Neural crest cell (in vitro differentiated cells): ENCODE data around the gene OBSCN. TPM values are rescaled to one million over a fixed set of nuclear protein-coding genes. Genes with fewer than 3 reads are reported as not detected.

Experiments used
- DNase-seq: peaks from one replicate; pipeline ENCODE4 v3.0.0; 2021; ENCODE audit warnings: low read depth, mixed read lengths, low spot score
- H3K27ac Mint-ChIP-seq: one replicate; pipeline ENCODE4 v1.8.0; 2021; ENCODE audit warnings: mild to moderate bottlenecking, mixed read lengths; ENCODE audit not compliant: unreplicated experiment
- H3K27me3 Mint-ChIP-seq: 2 replicates; pipeline ENCODE4 v1.8.0; 2021; ENCODE audit warnings: low read depth, mild to moderate bottlenecking, mixed read lengths
- H3K36me3 Mint-ChIP-seq: 2 replicates; pipeline ENCODE4 v1.8.0; 2021; ENCODE audit warnings: low read depth, mild to moderate bottlenecking, mixed read lengths
- H3K4me1 Mint-ChIP-seq: 2 replicates; pipeline ENCODE4 v1.8.0; 2021; ENCODE audit warnings: mixed read lengths
- H3K4me3 Mint-ChIP-seq: one replicate; pipeline ENCODE4 v1.8.0; 2021; ENCODE audit warnings: mild to moderate bottlenecking, mixed read lengths
- H3K9me3 Mint-ChIP-seq: 2 replicates; pipeline ENCODE4 v1.8.0; 2021; ENCODE audit warnings: mixed read lengths
- total RNA-seq: library from RNA; stranded (reverse); gene quantifications from 2 replicates; pipeline ENCODE4 v1.2.1, GENCODE V29; 2021
- TF ChIP-seq, protein P1 (sequence below): fragments of 200-600 bp; sonication (generic); conservative IDR thresholded peaks from 2 replicates; pipeline ENCODE4 v1.5.0; 2021; ENCODE audit warnings: antibody characterized with exemption, mild to moderate bottlenecking

Gene OBSCN
- total RNA-seq, 1 donor from 2014 or later = 40.1 TPM

DNA sequence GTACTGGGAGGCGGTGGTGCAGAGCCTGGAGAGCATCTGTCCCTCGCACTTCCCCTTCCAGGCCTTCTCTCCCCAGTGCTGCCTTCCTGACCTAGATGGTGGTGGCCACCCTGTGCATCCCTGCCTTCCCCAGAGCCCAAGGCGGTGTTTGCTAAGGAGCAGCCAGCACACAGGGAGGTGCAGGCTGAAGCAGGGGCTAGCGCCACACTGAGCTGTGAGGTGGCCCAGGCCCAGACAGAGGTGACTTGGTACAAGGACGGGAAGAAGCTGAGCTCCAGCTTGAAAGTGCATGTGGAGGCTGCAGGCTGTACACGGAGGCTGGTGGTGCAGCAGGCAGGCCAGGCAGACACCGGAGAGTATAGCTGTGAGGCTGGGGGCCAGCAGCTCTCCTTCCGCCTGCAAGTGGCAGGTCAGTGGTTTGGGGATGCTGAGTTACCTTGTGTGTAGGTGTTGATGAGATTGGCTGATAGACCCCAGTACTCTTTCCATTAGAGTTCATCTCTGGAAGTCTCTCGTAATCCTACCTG lies 51.6 kb downstream of the OBSCN start:
- no peak overlapping the region for H3K4me3 Mint-ChIP-seq
- H3K27ac Mint-ChIP-seq = no peak overlapping the region
- DNase-seq = no peak
- no peaks in the 10 kb centered on the region for H3K4me1 Mint-ChIP-seq
- peaks cover 8% of the 10 kb centered on the region for H3K9me3 Mint-ChIP-seq
- peaks cover 38% of the 10 kb centered on the region for H3K36me3 Mint-ChIP-seq
- TF ChIP-seq, protein P1, sequence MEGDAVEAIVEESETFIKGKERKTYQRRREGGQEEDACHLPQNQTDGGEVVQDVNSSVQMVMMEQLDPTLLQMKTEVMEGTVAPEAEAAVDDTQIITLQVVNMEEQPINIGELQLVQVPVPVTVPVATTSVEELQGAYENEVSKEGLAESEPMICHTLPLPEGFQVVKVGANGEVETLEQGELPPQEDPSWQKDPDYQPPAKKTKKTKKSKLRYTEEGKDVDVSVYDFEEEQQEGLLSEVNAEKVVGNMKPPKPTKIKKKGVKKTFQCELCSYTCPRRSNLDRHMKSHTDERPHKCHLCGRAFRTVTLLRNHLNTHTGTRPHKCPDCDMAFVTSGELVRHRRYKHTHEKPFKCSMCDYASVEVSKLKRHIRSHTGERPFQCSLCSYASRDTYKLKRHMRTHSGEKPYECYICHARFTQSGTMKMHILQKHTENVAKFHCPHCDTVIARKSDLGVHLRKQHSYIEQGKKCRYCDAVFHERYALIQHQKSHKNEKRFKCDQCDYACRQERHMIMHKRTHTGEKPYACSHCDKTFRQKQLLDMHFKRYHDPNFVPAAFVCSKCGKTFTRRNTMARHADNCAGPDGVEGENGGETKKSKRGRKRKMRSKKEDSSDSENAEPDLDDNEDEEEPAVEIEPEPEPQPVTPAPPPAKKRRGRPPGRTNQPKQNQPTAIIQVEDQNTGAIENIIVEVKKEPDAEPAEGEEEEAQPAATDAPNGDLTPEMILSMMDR = no peak
- no peaks in the 10 kb centered on the region for H3K27me3 Mint-ChIP-seq

GRCh38 chr1:228259951-228260350 lies 52.1 kb downstream of the OBSCN start:
- TF ChIP-seq, protein P1 = peak; percentile 15
- no peak for DNase-seq
- H3K4me3 Mint-ChIP-seq = no peak overlapping the region
- H3K4me1 Mint-ChIP-seq = no peaks in the 10 kb centered on the region
- no peak overlapping the region for H3K27ac Mint-ChIP-seq
- H3K36me3 Mint-ChIP-seq = peaks cover 36% of the 10 kb centered on the region
- peaks cover 8% of the 10 kb centered on the region for H3K9me3 Mint-ChIP-seq
- no peaks in the 10 kb centered on the region for H3K27me3 Mint-ChIP-seq

DNA sequence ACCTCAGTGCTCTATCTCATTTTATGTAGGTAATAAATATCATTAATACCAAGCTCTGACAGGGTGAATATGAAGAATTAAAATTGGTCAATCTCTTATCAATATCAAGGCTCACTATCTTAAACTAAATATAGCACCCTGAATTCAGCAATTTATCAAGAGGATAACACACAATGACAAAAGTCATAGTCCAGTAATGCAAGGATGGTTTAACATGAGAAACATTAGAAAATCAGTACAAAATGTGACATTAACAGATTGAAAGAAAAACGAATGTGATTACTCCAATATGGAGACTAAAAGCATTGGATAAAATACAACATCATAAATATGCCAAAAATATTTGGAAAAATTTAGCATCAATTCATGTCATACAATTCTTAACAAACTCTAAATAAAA lies 53.9 kb downstream of the OBSCN start:
- no peak overlapping the region for H3K4me3 Mint-ChIP-seq
- H3K27ac Mint-ChIP-seq = no peak overlapping the region
- H3K9me3 Mint-ChIP-seq = no peaks in the 10 kb centered on the region
- TF ChIP-seq, protein P1 = no peak
- no peaks in the 10 kb centered on the region for H3K27me3 Mint-ChIP-seq
- no peaks in the 10 kb centered on the region for H3K4me1 Mint-ChIP-seq
- H3K36me3 Mint-ChIP-seq = peaks cover 21% of the 10 kb centered on the region
- DNase-seq = no peak

DNA sequence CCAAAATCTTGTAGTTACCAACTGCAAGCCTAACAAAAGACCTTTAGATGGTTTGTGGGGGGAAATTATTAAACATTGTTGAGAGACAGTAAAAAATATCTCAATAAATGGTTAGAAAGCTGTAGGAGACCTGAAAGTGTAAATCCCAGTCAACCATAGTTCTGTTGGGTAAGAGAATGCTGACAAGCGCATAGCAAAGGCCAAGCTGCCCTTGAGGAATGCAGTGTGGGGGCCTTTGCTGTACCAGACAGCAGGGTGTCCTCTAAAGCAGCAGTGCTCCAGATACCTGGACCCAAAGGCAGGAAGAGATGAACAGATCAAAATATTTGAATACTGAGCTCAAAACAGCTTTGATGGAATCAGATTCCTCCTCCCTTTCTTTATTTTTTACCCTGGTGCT lies 54.6 kb downstream of the OBSCN start:
- H3K9me3 Mint-ChIP-seq = no peaks in the 10 kb centered on the region
- H3K36me3 Mint-ChIP-seq = peaks cover 21% of the 10 kb centered on the region
- no peak overlapping the region for H3K4me3 Mint-ChIP-seq
- DNase-seq = no peak
- TF ChIP-seq, protein P1 = no peak
- no peaks in the 10 kb centered on the region for H3K4me1 Mint-ChIP-seq
- H3K27ac Mint-ChIP-seq = no peak overlapping the region
- H3K27me3 Mint-ChIP-seq = no peaks in the 10 kb centered on the region

GRCh38 chr1:228263636-228264035 lies 55.8 kb downstream of the OBSCN start:
- Mint-ChIP-seq H3K4me1 (no peaks in the 10 kb centered on the region), H3K9me3 (no peaks in the 10 kb centered on the region), H3K4me3 (no peak overlapping the region), H3K27me3 (no peaks in the 10 kb centered on the region), H3K36me3 (peaks cover 18% of the 10 kb centered on the region), H3K27ac (peak overlapping the region; percentile 35)
- DNase-seq = no peak
- TF ChIP-seq, protein P1 = no peak
